Breast epithelium (tissue), 4 donors: ENCODE data around the gene P2RY14. TPM values are rescaled to one million over a fixed set of nuclear protein-coding genes. Genes with fewer than 3 reads are reported as not detected.

Experiments
- DNase-seq, 2 donors: peaks; one replicate each; pipeline ENCODE4 v3.0.0-alpha.2; 2019; ENCODE audit warnings: low spot score in 2 of 2
- H3K27ac ChIP-seq, 2 donors: fragments of 200-600 bp; sonication (generic) in 1 of 2; one replicate each; pipeline ENCODE4 v1.5.1; 2016 to 2019; ENCODE audit warnings: mild to moderate bottlenecking in 1 of 2
- H3K27me3 ChIP-seq, 2 donors: fragments of 200-600 bp; sonication (generic) in 1 of 2; one replicate each; pipeline versions ENCODE4 v1.5.1 to v1.6.0; 2017 to 2019; ENCODE audit warnings: control low read depth in 1 of 2, mild to moderate bottlenecking in 1 of 2
- H3K36me3 ChIP-seq: fragments of 200-600 bp; one replicate; pipeline ENCODE4 v1.5.1; 2019
- H3K4me1 ChIP-seq, 2 donors: fragments of 200-600 bp; sonication (generic); one replicate each; pipeline ENCODE4 v1.5.1; 2016 to 2019; ENCODE audit warnings: control low read depth in 1 of 2
- H3K4me3 ChIP-seq, 3 donors: fragments of 200-600 bp; sonication (generic); 1 replicate in 2 of 3; 2 replicates in 1 of 3; pipeline ENCODE4 v1.5.1; 2016 to 2019; ENCODE audit warnings: mild to moderate bottlenecking in 3 of 3, moderate library complexity in 2 of 3
- H3K9me3 ChIP-seq, 2 donors: fragments of 200-600 bp; sonication (generic) in 1 of 2; one replicate each; pipeline ENCODE4 v1.5.1; 2016 to 2019; ENCODE audit warnings: control low read depth in 1 of 2
- POLR2A ChIP-seq: fragments of 450-650 bp; IDR thresholded peaks from one replicate; pipeline ENCODE4 v1.6.1; 2016; ENCODE audit warnings: antibody characterized with exemption, mild to moderate bottlenecking, moderate library complexity
- POLR2AphosphoS5 ChIP-seq, 3 donors: sonication (generic); formaldehyde crosslinking; IDR thresholded peaks; one replicate each; pipeline ENCODE4 v1.6.1; 2017; ENCODE audit warnings: antibody characterized with exemption in 3 of 3
- intact Hi-C: fragments of 100-400 bp; cut with DNase I; formaldehyde crosslinking; loops from one replicate; pipeline ENCODE4 v1.15.1; 2023; ENCODE audit warnings: low total_unique reads
- total RNA-seq, 3 donors: library from RNA; depleted of rRNA; stranded (reverse); fragments of >200 nt; gene quantifications; one replicate each; pipeline ENCODE4 v1.1.0, GENCODE V29; 2016
- TF ChIP-seq, protein P1 (sequence below), 3 donors: fragments of 450-650 bp; IDR thresholded peaks; one replicate each; pipeline ENCODE4 v1.5.1; 2016 to 2017; ENCODE audit warnings: antibody characterized with exemption in 3 of 3, mild to moderate bottlenecking in 3 of 3, moderate library complexity in 3 of 3

The P2RY14 gene
- total RNA-seq, 3 donors from 2014 or later: 1.9 to 8.5 (median 3.3) TPM

DNA sequence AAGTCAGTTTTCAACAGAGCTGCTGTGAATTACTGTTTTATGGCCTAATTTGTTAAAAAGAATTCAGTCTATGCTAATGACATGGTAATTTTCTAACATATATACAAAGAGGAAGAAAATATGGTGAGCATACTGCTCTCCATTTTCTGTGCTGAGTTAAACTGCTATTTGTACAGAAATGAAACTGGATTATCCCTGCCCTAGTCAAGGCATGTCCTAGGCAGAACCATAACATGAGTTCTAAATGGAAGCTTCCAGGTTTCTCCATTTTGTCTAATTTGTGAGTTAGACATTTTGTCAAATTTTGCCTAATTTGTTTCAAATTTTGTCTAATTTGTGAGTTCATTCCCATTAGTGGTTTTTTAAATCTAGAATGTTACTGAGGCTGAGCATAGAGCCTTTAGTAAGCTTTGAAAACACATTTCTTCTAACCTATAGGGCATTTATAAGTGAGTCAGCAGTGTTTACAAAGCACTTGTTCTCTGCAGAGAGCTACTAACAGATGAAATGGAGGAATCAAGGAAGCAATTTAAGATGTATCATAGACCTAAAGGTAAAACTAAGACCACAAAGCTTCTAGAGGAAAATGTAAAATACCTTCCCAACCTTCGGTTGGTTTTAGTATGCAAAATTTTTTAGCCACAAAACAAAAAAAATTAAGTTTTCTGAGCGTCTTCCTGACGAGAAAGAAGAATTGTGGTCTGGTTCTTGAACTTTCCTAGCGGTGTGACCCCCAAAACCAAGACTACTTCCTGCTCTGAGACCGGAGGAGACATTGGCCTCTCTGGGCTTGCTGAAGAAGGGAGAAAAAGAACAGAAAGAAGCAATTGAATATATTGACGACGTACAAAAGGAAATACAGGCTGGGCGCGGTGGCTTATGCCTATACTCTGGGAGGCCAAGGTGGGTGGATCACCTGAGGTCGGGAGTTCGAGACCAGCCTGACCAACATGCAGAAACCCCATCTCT lies 9.8 kb downstream of the P2RY14 start:
- no peak for TF ChIP-seq POLR2AphosphoS5 (IDR thresholded peaks at IDR 0.05)
- TF ChIP-seq POLR2A: no peak
- TF ChIP-seq, protein P1, sequence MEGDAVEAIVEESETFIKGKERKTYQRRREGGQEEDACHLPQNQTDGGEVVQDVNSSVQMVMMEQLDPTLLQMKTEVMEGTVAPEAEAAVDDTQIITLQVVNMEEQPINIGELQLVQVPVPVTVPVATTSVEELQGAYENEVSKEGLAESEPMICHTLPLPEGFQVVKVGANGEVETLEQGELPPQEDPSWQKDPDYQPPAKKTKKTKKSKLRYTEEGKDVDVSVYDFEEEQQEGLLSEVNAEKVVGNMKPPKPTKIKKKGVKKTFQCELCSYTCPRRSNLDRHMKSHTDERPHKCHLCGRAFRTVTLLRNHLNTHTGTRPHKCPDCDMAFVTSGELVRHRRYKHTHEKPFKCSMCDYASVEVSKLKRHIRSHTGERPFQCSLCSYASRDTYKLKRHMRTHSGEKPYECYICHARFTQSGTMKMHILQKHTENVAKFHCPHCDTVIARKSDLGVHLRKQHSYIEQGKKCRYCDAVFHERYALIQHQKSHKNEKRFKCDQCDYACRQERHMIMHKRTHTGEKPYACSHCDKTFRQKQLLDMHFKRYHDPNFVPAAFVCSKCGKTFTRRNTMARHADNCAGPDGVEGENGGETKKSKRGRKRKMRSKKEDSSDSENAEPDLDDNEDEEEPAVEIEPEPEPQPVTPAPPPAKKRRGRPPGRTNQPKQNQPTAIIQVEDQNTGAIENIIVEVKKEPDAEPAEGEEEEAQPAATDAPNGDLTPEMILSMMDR (IDR thresholded peaks at IDR 0.05): no peak
- no peak for DNase-seq
- intact Hi-C loops: no loop called here
- Histone ChIP-seq H3K27me3 (no peaks in the 10 kb centered on the region), H3K4me1 (no peaks in the 10 kb centered on the region), H3K4me3 (no peak overlapping the region), H3K36me3 (no peaks in the 10 kb centered on the region), H3K9me3 (no peaks in the 10 kb centered on the region), H3K27ac (no peak overlapping the region)

DNA sequence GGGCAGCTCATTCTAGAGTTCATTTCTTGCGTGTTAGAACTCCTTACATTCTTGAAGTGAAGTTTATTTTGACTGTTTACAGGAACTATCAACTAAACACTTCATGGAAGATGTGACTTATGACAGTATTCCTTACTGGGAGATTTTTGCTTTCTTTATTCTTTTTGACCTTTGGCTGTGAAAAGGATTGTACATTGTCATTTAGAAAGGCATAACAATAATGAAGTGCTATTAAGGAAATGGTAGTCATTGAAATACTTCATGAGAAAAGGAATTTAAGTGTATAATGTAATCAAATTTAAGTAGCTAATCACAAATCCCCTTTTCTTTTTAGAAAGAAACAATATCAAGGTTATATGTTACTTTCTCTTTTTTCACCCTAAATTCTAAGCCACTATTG lies 11.3 kb downstream of the P2RY14 start:
- intact Hi-C loops: no loop called here
- no peaks in the 10 kb centered on the region for H3K36me3 ChIP-seq
- no peak for TF ChIP-seq POLR2AphosphoS5 (IDR thresholded peaks at IDR 0.05)
- no peak for TF ChIP-seq POLR2A
- TF ChIP-seq, protein P1 (IDR thresholded peaks at IDR 0.05): no peak
- no peak for DNase-seq
- H3K4me1 ChIP-seq: no peaks in the 10 kb centered on the region
- H3K9me3 ChIP-seq: no peaks in the 10 kb centered on the region
- H3K27ac ChIP-seq: no peak overlapping the region
- no peak overlapping the region for H3K4me3 ChIP-seq
- no peaks in the 10 kb centered on the region for H3K27me3 ChIP-seq

DNA sequence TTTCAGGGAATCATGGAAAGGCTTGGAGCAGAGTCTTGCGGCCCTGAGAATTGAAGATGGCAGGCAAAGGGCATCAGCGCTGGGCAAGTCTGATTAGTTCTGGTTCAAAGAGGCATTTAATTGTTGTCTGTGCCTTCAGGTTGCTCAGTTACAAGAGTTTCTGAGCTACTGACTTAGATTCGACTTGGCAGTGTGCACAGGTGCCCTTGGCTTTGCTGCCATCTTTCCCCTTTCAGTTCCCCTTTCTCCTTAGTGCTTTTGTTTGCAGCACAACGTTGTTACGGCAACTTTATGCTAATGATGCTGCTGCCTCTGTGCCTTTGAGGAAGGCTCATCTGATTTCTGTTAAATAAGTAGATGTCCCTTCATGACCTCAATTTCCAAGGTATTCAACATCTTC lies 12.5 kb downstream of the P2RY14 start:
- intact Hi-C loops: no loop called here
- TF ChIP-seq POLR2AphosphoS5 (IDR thresholded peaks at IDR 0.05) (no peak), POLR2A (no peak)
- TF ChIP-seq, protein P1 (IDR thresholded peaks at IDR 0.05): no peak
- no peaks in the 10 kb centered on the region for H3K36me3 ChIP-seq
- H3K27ac ChIP-seq: peak overlapping the region in 1 of 2 donors; percentile 38
- H3K4me1 ChIP-seq: no peaks in the 10 kb centered on the region
- H3K9me3 ChIP-seq: no peaks in the 10 kb centered on the region
- DNase-seq: no peak
- no peaks in the 10 kb centered on the region for H3K27me3 ChIP-seq
- no peak overlapping the region for H3K4me3 ChIP-seq

DNA sequence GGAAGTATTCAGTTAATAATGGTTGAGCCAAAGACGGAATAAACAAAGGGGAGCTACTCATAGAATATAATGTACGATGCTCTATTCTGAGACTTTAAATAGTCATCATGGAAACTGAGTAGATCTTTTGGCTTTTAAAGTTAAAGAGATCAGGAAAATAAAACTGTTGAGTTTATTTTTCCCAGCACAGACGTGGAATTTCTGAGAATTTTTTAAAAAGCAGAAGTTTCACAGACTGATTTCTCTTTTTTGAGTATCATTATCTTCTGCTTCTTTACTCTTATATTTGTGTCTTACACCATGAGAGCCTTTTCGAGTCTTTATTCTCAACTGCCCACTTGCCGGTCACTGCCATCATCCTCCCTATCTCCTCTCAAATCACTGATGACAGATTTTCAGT lies 13.2 kb downstream of the P2RY14 start:
- intact Hi-C loops: no loop called here

DNA sequence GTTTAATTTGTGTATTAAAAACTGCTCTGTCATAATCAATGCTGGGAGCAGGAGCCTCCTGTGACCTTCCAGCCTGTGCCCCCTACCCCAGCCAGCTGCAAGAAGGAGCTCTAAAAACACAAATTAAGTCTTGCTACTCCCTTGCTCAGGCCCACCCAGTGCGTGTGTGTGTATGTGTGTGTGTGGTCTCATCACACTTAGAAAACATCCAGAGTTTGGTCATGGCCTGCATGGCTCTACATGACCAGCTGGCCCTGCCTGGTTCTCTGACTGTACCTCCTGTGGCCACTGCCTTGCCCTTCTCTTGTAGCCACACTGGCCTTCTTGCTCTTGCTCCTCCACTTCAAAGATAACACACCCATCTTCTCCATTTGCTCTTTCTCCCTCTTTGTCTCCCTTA lies 13.7 kb downstream of the P2RY14 start:
- no peak overlapping the region for H3K4me3 ChIP-seq
- DNase-seq: no peak
- no peaks in the 10 kb centered on the region for H3K9me3 ChIP-seq
- no peaks in the 10 kb centered on the region for H3K27me3 ChIP-seq
- no peaks in the 10 kb centered on the region for H3K36me3 ChIP-seq
- TF ChIP-seq POLR2A: no peak
- TF ChIP-seq, protein P1 (IDR thresholded peaks at IDR 0.05): no peak
- no peak for TF ChIP-seq POLR2AphosphoS5 (IDR thresholded peaks at IDR 0.05)
- no peak overlapping the region for H3K27ac ChIP-seq
- no peaks in the 10 kb centered on the region for H3K4me1 ChIP-seq
- intact Hi-C loops: no loop called here

More for the DNA sequence above, 13.2 kb downstream of the P2RY14 start:
- no peak for DNase-seq
- Histone ChIP-seq H3K4me1 (no peaks in the 10 kb centered on the region), H3K36me3 (no peaks in the 10 kb centered on the region), H3K9me3 (no peaks in the 10 kb centered on the region), H3K4me3 (no peak overlapping the region), H3K27me3 (no peaks in the 10 kb centered on the region), H3K27ac (no peak overlapping the region)
- TF ChIP-seq POLR2A (no peak), POLR2AphosphoS5 (IDR thresholded peaks at IDR 0.05) (no peak)
- TF ChIP-seq, protein P1 (IDR thresholded peaks at IDR 0.05): no peak
